ENCODE measurements around the gene SLC2A13. TPM values are rescaled to one million over a fixed set of nuclear protein-coding genes. Genes with fewer than 3 reads are reported as not detected.

The SLC2A13 gene
- total RNA-seq, 2 donors from 2014 or later, result 5.9 to 13.7 TPM

DNA sequence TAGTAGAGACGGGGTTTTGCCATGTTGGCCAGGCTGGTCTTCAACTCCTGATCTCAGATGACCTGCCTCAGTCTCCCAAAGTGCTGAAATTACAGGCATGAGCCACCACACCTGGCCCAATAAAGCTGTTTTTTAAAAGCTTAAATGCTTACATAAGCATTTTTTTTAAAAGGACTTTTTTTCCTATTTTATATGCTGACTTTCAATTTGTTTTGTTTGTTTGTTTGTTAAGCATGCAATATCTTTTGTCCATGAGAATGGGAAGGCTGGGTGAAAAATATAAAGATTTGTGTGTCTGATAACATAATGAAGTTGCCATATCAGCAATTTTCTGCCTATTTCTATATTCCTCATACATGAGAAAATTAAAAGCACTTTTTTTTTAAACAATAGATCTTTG is 17.0 kb upstream of the SLC2A13 start:
- H3K9me3 ChIP-seq, result no peaks in the 10 kb centered on the region
- WGBS, result 85% methylated on average over 1 of the region's 1 CpG
- no peaks in the 10 kb centered on the region for H3K27me3 ChIP-seq (replicated peaks; ENCODE audit: insufficient read depth)
- TF ChIP-seq, protein P1, sequence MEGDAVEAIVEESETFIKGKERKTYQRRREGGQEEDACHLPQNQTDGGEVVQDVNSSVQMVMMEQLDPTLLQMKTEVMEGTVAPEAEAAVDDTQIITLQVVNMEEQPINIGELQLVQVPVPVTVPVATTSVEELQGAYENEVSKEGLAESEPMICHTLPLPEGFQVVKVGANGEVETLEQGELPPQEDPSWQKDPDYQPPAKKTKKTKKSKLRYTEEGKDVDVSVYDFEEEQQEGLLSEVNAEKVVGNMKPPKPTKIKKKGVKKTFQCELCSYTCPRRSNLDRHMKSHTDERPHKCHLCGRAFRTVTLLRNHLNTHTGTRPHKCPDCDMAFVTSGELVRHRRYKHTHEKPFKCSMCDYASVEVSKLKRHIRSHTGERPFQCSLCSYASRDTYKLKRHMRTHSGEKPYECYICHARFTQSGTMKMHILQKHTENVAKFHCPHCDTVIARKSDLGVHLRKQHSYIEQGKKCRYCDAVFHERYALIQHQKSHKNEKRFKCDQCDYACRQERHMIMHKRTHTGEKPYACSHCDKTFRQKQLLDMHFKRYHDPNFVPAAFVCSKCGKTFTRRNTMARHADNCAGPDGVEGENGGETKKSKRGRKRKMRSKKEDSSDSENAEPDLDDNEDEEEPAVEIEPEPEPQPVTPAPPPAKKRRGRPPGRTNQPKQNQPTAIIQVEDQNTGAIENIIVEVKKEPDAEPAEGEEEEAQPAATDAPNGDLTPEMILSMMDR (IDR thresholded peaks at IDR 0.05), result no peak
- TF ChIP-seq POLR2AphosphoS5 (IDR thresholded peaks at IDR 0.05), result no peak
- no peak for TF ChIP-seq POLR2A (IDR thresholded peaks at IDR 0.05)
- DNase-seq (ENCODE audit: low spot score), result no peak
- H3K4me3 ChIP-seq, result no peak overlapping the region
- intact Hi-C loops (cut with DNase I), result no loop called here
- no peaks in the 10 kb centered on the region for H3K4me1 ChIP-seq (replicated peaks)
- no peaks in the 10 kb centered on the region for H3K36me3 ChIP-seq
- H3K27ac ChIP-seq, result no peak overlapping the region

DNA sequence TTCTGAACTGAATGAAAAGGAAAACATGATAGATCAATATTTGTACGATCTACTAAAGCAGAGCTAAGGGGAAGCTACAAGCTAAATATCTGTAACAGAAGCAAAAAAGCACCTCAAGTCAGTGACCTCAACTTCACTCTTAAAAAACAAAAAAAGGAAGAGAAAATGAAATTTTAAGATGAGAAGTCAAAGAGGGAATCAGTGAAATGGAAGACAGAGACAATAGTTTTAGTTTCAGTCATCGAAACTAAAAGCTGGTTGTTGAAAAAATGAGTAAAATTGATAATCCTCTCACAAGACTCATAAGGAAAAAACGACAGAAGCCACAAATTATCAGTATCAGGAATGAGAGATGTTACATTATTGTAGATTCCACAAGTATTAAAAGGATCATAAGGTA is 11.9 kb upstream of the SLC2A13 start:
- no peak for TF ChIP-seq POLR2AphosphoS5 (IDR thresholded peaks at IDR 0.05)
- no peak for TF ChIP-seq POLR2A (IDR thresholded peaks at IDR 0.05)
- TF ChIP-seq, protein P1 (IDR thresholded peaks at IDR 0.05), result no peak
- no peak for DNase-seq (ENCODE audit: low spot score)
- Histone ChIP-seq H3K4me1 (replicated peaks) (no peaks in the 10 kb centered on the region), H3K9me3 (no peaks in the 10 kb centered on the region), H3K36me3 (no peaks in the 10 kb centered on the region), H3K27ac (no peak overlapping the region), H3K4me3 (no peak overlapping the region), H3K27me3 (replicated peaks; ENCODE audit: insufficient read depth) (no peaks in the 10 kb centered on the region)
- intact Hi-C loops (cut with DNase I), result no loop called here
- WGBS, result 73% methylated on average over 3 of the region's 3 CpGs

DNA sequence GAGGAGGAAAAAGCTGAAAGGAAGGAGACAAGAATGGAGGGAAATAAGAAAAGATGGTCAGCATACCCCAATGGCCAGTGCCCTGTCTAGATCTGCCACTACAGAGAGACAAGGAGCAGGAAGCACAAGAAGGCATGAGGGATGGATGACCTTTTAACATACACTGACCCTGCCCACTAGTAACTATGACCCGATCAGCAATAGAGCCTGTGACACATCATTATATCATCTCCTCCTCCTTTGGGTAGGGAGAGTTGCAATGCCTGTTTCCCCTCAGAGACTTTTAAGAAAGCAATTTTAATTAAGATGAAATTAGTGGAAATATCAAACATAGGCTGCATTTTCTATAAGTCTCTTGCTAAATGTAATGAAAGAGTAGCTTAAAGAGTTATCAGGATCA is 4.7 kb upstream of the SLC2A13 start:
- no peaks in the 10 kb centered on the region for H3K9me3 ChIP-seq
- H3K36me3 ChIP-seq, result no peaks in the 10 kb centered on the region
- H3K4me1 ChIP-seq (replicated peaks), result no peaks in the 10 kb centered on the region
- no peak overlapping the region for H3K4me3 ChIP-seq
- H3K27ac ChIP-seq, result no peak overlapping the region
- 88% methylated on average over 1 of the region's 1 CpG for WGBS
- H3K27me3 ChIP-seq (replicated peaks; ENCODE audit: insufficient read depth), result no peaks in the 10 kb centered on the region
- TF ChIP-seq, protein P1 (IDR thresholded peaks at IDR 0.05), result no peak
- no peak for TF ChIP-seq POLR2A (IDR thresholded peaks at IDR 0.05)
- TF ChIP-seq POLR2AphosphoS5 (IDR thresholded peaks at IDR 0.05), result no peak
- intact Hi-C loops (cut with DNase I), result no loop called here
- DNase-seq (ENCODE audit: low spot score), result no peak

DNA sequence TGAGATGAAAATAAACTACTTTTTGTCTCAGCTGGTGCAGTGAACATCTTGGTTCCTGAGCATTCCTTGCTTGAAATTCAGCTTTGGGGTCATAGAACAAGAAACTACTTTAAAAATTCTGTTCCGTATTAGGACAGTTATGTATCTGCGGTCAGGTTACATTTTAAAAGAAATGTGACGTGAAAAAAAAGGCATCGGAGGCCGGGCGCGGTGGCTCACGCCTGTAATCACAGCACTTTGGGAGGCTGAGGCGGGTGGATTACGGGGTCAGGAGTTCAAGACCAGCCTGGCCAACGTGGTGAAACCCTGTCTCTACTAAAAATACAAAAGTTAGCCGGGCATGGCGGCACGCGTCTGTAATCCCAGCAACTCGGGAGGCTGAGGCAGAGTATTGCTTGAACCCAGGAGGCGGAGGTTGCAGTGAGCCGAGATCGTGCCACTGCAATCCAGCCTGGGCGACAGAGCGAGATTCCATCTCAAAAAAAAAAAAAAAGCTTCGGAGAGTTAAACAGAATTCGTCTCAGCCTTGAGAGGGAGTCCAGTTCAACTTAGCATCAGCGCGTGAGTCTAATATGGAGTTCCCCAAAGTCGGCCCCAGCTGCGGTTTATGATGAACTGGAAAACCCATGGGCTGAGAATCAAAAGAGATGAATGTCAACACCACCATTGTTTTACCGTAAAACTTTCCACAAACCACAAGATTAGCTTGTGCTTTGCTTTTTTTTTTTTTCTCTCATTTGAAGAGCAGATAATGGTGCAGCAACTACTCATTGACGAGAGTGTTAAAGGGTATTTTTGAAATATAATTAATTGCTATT is 2.1 kb upstream of the SLC2A13 start:
- 70% methylated on average over 29 of the region's 29 CpGs for WGBS
- Histone ChIP-seq H3K27ac (peak overlapping the region in 1 of 2 donors; percentile 33), H3K36me3 (no peaks in the 10 kb centered on the region), H3K4me1 (replicated peaks) (no peaks in the 10 kb centered on the region), H3K27me3 (replicated peaks; ENCODE audit: insufficient read depth) (no peaks in the 10 kb centered on the region), H3K9me3 (no peaks in the 10 kb centered on the region), H3K4me3 (peak overlapping the region in 1 of 2 donors; percentile 16)
- DNase-seq (ENCODE audit: low spot score), result no peak
- intact Hi-C loops (cut with DNase I), result loop anchor here (1.0 to 5.0 kb wide), 4 partner anchors 76 to 343 kb away; partner anchors contain the start of gene LRRK2
- TF ChIP-seq POLR2AphosphoS5 (IDR thresholded peaks at IDR 0.05) (no peak), POLR2A (IDR thresholded peaks at IDR 0.05) (no peak)
- TF ChIP-seq, protein P1 (IDR thresholded peaks at IDR 0.05), result no peak
